ENCODE results near the gene SYT15B.
"Not testable (repeated sequence)": the region's sequence is repeated elsewhere in the genome, so short reads cannot be mapped to it uniquely, and the experiment has no call there.

The SYT15B gene

DNA sequence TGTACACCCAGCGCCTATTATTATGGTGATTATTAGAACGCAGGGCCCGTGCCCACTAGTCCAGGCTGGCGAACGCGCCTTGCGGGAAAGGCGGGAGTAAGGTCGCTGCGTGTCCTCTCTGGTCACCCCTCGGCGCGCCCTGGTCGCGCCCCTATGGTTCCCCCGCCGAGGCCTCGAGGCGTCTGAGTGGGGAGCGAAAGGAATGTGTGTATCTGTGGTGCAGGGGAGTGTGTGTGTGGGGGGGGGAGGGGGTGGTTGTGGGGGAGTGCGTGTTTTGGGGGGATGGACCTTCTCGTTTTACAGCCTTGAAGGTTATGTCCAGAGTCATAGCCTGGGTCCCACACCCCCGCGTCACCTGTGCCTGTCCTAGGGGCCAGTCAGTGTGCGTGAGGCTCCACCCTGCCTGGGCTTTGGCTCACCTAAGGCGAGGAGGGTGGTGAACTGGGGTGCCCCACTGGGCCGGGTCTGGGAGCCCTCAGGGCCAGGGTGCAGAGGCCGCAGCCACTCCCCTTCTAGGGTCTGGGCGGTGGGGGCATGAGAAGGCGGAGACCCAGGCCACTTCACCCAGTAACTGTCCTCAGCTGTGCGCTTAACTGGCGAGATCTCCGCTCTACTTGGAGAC, at the start of gene SYT15B:
Gene SYT15B (minus strand): TSS at position 39 of the 622 bp plus-strand sequence. CDS start 952 bp downstream, outside the sequence.
- not testable (repeated sequence) for DNase-seq (ENCODE audit: low read depth); H3K4me3 ChIP-seq (ENCODE audit: low read depth, low read length)

- H3K4me3 ChIP-seq (ENCODE audit: low read depth, low read length); DNase-seq (ENCODE audit: low read depth): not testable (repeated sequence)
These were observed 16.2 kb upstream of the SYT15B start for GRCh38 chr10:47779590-47779989.

DNA sequence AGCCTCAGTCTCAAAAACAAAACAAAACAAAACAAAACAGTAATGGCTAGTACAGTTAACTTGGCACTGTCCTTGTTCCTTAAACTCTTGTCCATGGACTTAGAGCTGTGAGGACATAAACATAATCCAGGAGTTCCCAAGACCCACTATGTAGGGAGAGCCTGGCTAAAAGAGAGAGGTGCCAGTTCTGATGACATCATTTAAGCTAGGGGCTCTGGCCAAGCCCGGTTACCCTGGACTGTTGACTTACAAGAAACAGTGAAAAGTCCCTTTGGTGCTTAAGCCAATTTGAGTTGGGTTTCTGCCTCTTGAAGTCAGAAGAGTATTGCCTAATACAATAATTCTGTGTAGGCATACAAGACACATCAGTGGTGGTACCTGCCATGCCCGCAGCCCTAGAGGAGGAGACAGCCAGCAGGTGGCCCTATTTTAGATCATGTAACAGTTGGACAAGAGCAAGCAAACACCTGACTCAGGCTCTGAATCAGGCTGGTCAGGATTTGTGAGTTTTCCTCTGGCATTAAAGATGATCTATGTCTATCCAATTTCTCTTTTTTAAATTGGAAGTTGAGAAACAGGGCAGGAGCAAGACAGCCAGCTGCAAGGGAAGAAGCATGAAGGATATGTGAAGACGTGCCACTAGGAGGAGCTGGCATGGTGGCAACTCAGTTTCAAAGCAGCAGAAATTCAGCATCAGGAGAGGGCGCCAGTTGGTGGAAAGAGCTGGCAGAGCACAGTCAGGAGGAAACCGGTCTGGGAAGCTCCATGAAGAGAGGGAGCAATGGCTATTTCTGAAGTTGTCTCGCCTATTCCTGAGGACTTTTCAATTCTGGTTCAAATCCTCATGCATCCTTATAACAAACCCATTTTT, 12.2 kb upstream of the SYT15B start:
- H3K4me3 ChIP-seq (ENCODE audit: low read depth, low read length), result not testable (repeated sequence)
- peak; percentile 85 for DNase-seq (ENCODE audit: low read depth)
- TF ChIP-seq CTCF (IDR thresholded peaks at IDR 0.05; ENCODE audit: control insufficient read depth, extremely low read depth, insufficient read depth), result peak; percentile 95

DNA sequence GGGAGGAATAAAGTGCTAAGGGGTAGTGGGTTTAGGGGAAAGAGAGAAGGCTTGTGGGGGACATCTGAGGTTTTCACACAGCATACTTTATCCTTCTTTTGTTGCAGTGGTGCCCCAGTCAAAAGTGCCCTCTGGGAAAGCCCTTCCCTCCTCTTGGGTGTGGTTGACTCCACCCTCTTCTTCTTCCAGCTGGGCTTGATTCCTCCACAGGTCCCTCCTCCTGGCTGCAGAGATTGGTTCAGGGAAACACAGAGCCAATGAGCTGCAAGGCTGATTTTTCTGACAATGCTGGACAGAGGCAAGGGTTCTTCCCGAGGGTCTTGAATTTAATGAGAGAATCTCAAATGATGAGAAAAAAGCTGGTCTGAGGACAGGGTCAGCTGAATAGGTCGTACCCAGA, 7.4 kb upstream of the SYT15B start:
- not testable (repeated sequence) for H3K4me3 ChIP-seq (ENCODE audit: low read depth, low read length); DNase-seq (ENCODE audit: low read depth)

GRCh38 chr10:47768578-47769115, 5.3 kb upstream of the SYT15B start:
- not testable (repeated sequence) for DNase-seq (ENCODE audit: low read depth); H3K4me3 ChIP-seq (ENCODE audit: low read depth, low read length)

DNA sequence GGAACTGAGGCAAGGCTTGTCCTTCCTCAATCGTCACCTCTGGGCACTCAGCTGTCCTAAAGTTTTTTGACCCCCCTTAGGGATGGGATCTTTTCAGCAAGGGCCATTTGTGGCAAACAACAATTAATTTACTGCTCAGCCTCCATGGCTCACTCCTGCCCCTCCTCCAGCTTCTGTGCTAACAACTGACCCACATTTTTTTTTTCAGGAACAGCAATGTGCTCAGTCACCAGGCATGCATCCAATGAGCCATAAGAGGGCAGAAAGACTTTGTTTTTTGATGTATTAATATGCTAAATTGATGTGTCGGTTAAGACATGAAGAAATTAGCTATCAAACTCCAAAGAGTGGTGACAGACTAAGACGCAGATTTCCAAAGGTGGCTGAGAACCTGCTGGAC, 4.7 kb upstream of the SYT15B start:
- not testable (repeated sequence) for H3K4me3 ChIP-seq (ENCODE audit: low read depth, low read length); DNase-seq (ENCODE audit: low read depth)

GRCh38 chr10:47767236-47767635, 3.8 kb upstream of the SYT15B start:
- not testable (repeated sequence) for H3K4me3 ChIP-seq (ENCODE audit: low read depth, low read length); DNase-seq (ENCODE audit: low read depth)

DNA sequence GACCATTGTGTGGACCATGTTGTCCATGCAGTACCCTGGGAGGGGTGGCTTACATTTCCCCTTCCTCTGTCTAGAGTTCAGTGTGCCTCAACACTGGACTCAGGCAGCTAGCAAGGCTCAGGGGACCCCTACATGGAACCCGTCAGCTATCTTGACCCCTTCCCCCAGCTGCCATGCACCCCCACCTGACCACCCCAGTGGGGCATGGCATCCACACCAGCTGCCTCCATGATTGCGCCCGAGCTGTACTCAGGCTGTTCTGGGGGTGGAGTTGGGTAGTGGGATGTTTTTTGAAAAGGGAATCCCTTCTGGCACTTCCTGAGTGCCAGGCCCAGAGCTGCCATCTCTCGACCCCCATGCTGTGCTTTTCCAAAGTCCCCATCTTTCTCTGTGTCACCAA, 1.8 kb upstream of the SYT15B start:
- H3K4me3 ChIP-seq (ENCODE audit: low read depth, low read length); DNase-seq (ENCODE audit: low read depth): not testable (repeated sequence)

GRCh38 chr10:47762674-47763553, 478 bp downstream of the SYT15B start:
- not testable (repeated sequence) for H3K4me3 ChIP-seq (ENCODE audit: low read depth, low read length); DNase-seq (ENCODE audit: low read depth)

- not testable (repeated sequence) for DNase-seq (ENCODE audit: low read depth)
These were observed 4.5 kb downstream of the SYT15B start for GRCh38 chr10:47758855-47759254.

DNA sequence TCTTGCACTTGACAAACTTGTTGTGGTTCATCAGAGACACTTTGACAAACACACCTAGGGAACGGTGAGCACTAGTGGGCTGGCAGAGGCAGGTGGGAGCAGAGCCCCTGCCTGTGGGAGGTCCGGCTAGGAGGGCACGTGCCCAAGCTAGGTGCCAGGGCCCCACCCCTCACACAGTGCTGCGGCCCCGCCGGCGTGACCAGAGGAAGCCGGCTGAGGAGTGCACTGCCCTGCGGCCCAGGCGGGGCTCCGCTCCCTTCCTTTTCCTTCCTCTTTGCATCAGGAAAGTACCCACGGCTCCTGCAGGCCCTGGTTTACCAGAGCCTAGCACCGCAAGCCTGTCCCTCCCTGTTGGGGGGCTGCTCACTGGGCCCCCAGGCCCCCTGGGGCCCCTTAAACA, 7.2 kb downstream of the SYT15B start:
- H3K4me3 ChIP-seq (ENCODE audit: low read depth, low read length); DNase-seq (ENCODE audit: low read depth): not testable (repeated sequence)

More at GRCh38 chr10:47758855-47759254, 4.5 kb downstream of the SYT15B start:
- H3K4me3 ChIP-seq (ENCODE audit: low read depth, low read length), result not testable (repeated sequence)

- not testable (repeated sequence) for H3K4me3 ChIP-seq (ENCODE audit: low read depth, low read length); DNase-seq (ENCODE audit: low read depth)
These were observed 9.5 kb downstream of the SYT15B start for GRCh38 chr10:47753871-47754270.

DNA sequence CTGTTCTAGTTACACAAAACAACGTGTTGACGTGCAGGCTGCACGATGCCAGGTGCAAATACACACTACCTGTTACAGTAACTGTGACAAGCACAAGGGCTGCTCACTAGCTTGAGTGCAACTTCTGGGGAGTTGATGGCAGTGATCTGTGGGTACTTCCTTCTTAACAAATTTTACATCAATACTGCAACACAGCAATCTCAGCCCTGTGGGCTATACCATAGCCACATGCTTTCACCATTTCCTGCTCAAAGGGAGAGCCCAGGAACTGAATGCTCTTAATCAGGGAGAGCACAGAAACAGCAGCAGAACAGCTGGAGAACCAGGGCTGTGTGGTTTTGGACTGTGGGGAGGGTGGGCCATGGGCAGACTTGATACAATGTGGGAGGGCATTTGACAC, 10.2 kb downstream of the SYT15B start:
- DNase-seq (ENCODE audit: low read depth); H3K4me3 ChIP-seq (ENCODE audit: low read depth, low read length): not testable (repeated sequence)

DNA sequence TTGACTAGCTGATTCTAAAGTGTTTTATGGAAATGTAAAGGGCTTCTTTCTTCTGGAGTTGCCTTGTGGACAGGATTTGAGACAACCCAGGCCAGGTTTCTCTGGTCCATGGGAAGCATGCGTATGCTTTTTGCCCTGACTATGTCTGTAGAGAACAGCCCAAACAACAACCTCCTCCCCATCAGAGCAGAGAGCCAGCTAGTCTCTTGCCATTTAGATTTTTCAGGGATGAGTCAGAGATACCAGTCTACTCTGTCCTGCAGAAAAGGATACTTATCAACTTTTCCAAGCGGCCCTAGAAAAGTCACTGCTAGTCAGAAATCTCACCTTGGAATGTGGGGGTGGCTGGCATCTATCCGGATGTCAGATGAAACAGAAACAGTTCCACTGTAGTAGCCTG, 11.6 kb downstream of the SYT15B start:
- not testable (repeated sequence) for DNase-seq (ENCODE audit: low read depth)

GRCh38 chr10:47750360-47750759, 13.0 kb downstream of the SYT15B start:
- DNase-seq (ENCODE audit: low read depth); H3K4me3 ChIP-seq (ENCODE audit: low read depth, low read length): not testable (repeated sequence)

More for the DNA sequence above, 11.6 kb downstream of the SYT15B start:
- not testable (repeated sequence) for H3K4me3 ChIP-seq (ENCODE audit: low read depth, low read length)

GRCh38 chr10:47746780-47747376, 16.5 kb downstream of the SYT15B start:
- DNase-seq (ENCODE audit: low read depth), result not testable (repeated sequence)

DNA sequence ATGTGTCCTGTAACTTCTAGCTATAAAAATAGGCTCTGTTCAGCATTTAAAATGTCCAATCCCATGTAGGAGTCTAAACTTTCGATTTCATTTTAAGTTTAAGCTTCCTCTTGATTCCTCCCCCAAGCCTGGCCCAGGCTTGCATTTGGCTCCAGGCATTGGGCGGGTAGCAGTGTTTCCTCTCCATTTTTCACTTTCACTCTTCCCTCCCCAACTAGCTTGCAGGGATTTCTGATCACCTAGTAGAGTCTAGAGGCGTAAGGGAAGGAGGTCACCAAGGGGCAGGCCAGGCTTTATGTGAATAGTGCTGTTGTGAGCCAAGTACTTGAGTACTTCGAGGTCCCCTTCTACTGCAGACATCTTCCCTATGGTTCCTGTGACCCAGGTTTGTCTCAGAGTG, 18.5 kb downstream of the SYT15B start:
- not testable (repeated sequence) for H3K4me3 ChIP-seq (ENCODE audit: low read depth, low read length); DNase-seq (ENCODE audit: low read depth)

More at GRCh38 chr10:47746780-47747376, 16.5 kb downstream of the SYT15B start:
- H3K4me3 ChIP-seq (ENCODE audit: low read depth, low read length), result not testable (repeated sequence)
